GM12865 (cell line): Measurements from ENCODE around the gene DNAH14.
"Not testable (repeated sequence)": the region's sequence is repeated elsewhere in the genome, so short reads cannot be mapped to it uniquely, and the experiment has no call there.

ENCODE experiments used
- DNase-seq: peaks from one replicate; pipeline ENCODE4 v3.0.0; 2010; ENCODE audit warnings: low read depth
- H3K4me3 ChIP-seq: 2 replicates; pipeline ENCODE4 v1.5.1; 2011; ENCODE audit warnings: mild to moderate bottlenecking, low read depth, low read length, control low read depth
- CTCF ChIP-seq: IDR thresholded peaks from 2 replicates; pipeline ENCODE4 v1.5.1; 2011; ENCODE audit warnings: low read length, control low read depth, low read depth, inconsistent platforms; ENCODE audit not compliant: insufficient read depth; ENCODE audit errors: missing control alignments

DNAH14 gene

DNA sequence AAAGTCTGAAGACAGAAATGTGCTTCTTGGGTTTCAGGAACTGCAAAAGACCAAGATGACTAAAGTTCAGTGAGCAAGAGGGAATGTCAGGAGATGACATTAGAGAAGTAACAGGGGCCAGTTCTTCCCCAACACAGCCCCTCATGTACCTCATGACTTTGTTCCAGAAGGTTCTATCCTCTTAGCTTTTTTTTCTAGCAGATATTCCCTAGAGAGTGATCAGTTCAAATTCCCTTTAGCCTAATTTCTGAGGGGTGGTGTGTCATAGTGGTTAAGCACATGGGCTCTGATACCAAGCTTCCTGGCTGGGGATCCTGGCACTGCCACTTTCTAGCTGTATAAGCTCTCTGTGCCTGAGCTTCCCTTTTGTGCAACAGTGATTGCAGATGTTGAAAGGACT is 390.4 kb downstream of the DNAH14 start:
- DNase-seq, result no peak
- no peak overlapping the region for H3K4me3 ChIP-seq
- no peak for TF ChIP-seq CTCF

DNA sequence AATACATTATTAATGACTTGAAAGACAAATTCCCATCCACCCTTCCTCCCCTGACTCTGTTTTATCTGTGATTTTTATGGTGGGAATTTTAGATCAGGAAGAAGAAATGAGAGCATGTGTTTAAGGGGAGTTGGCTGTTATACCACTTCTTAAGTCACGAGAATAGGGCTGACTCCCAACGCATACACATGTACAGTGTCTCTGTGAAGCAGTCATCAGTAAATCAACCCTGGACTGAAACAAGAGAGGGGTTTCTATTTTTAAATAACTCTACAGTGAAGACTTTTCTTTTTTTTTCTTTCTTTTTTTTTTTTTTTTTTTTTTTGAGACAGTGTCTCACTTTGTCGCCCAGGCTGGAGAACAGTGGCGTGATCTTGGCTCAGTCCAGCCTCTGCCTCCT is 392.3 kb downstream of the DNAH14 start:
- no peak overlapping the region for H3K4me3 ChIP-seq
- TF ChIP-seq CTCF, result no peak
- DNase-seq, result no peak

DNA sequence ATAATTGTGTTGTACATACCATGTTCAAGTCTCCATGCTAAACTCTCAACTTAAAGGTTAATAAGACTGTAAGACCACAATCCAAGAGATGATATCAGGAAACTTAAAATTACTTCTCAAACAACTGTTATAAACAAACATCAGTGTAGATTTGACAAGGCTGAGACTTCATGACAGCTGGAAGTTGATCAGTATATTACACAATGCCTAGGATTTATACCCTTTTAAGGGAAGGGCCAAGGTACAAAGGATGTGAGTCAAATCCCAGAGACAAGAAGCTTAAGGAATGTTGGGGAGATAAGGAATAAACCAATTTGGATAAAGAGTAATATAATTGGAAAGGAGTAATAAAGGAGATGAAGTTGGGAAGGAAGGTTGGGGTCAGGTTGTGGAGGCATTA is 399.6 kb downstream of the DNAH14 start:
- no peak for TF ChIP-seq CTCF
- no peak overlapping the region for H3K4me3 ChIP-seq
- DNase-seq, result no peak

GRCh38 chr1:225329996-225330395 is 400.5 kb downstream of the DNAH14 start:
- not testable (repeated sequence) for DNase-seq, H3K4me3 ChIP-seq

- no peak for DNase-seq
- no peak overlapping the region for H3K4me3 ChIP-seq
- TF ChIP-seq CTCF, result no peak
Observed at GRCh38 chr1:225332686-225333085, 403.2 kb downstream of the DNAH14 start.

GRCh38 chr1:225335098-225335778 is 405.8 kb downstream of the DNAH14 start:
- not testable (repeated sequence) for H3K4me3 ChIP-seq, DNase-seq

DNA sequence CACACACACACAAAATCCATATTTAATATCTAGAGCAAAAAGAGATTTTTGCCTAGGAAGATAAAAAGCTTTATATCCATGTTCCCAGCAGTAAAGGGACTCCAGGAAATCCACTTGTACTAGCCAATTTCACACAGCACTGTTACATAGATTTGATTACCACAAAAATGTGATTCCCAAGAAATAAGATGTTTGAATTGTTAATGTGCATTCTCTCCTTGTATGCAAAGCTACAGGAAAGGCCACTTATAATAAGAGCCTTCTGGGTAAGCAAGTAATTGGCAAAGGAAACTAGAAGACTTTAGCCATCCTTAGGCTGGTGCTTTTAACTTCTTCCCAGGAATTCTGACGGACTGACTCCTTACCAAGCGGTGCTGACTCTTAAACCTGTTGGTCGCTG is 409.1 kb downstream of the DNAH14 start:
- no peak for TF ChIP-seq CTCF
- H3K4me3 ChIP-seq, result no peak overlapping the region
- DNase-seq, result no peak

DNA sequence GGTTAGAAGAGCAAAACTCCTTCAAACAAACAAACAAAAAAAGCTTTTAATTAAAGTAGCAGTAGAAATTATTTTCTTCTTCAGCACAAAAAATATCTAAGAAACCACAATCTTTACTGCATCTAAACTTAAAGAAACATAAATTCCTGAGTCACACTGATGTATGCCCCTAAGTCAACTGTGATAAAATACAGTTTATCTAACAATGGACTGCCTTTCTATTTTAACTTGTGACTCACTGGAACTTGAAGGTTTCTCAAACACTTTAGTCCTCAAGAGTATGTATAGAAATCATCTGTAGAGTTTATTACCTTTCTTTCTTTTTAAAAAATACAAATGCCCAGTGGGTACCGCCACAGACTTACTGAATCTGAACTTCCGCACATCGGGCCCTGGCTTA is 412.2 kb downstream of the DNAH14 start:
- DNase-seq, result no peak
- no peak overlapping the region for H3K4me3 ChIP-seq
- no peak for TF ChIP-seq CTCF
